Jurkat, Clone E6-1 (cell line): ENCODE results near the gene TMSB4X.
"Not testable (repeated sequence)": the region's sequence is repeated elsewhere in the genome, so short reads cannot be mapped to it uniquely, and the experiment has no call there.

ENCODE experiments used
- DNase-seq: peaks from one replicate; pipeline ENCODE4 v3.0.0-alpha.2; 2011; ENCODE audit warnings: low read depth, low spot score
- H3K4me3 ChIP-seq: 2 replicates; pipeline ENCODE4 v1.5.1; 2011; ENCODE audit warnings: mild to moderate bottlenecking, low read length, control low read depth, moderate library complexity

Gene TMSB4X

GRCh38 chrX:12953420-12953819, 21.5 kb upstream of the TMSB4X start:
- DNase-seq, result no peak
- no peak overlapping the region for H3K4me3 ChIP-seq

- DNase-seq, result no peak
- no peak overlapping the region for H3K4me3 ChIP-seq
These were observed 20.5 kb upstream of the TMSB4X start for GRCh38 chrX:12954376-12954775.

- no peak for DNase-seq
- H3K4me3 ChIP-seq, result no peak overlapping the region
These were observed 19.9 kb upstream of the TMSB4X start for GRCh38 chrX:12954981-12955380.

- DNase-seq, result peak; percentile 84
- H3K4me3 ChIP-seq, result peak overlapping the region; percentile 40
These were observed 18.8 kb upstream of the TMSB4X start for GRCh38 chrX:12955882-12956703.

- DNase-seq, result peak; percentile 93
- peak overlapping the region; percentile 40 for H3K4me3 ChIP-seq
These were observed 18.0 kb upstream of the TMSB4X start for GRCh38 chrX:12956704-12957534.

GRCh38 chrX:12958059-12958458, 16.9 kb upstream of the TMSB4X start:
- no peak overlapping the region for H3K4me3 ChIP-seq
- no peak for DNase-seq

- no peak overlapping the region for H3K4me3 ChIP-seq
These were observed 16.4 kb upstream of the TMSB4X start for GRCh38 chrX:12958461-12958860.

GRCh38 chrX:12961196-12961718, 13.7 kb upstream of the TMSB4X start:
- no peak for DNase-seq
- H3K4me3 ChIP-seq, result no peak overlapping the region

More at GRCh38 chrX:12958461-12958860, 16.4 kb upstream of the TMSB4X start:
- no peak for DNase-seq

GRCh38 chrX:12962041-12962504, 12.8 kb upstream of the TMSB4X start:
- no peak for DNase-seq

GRCh38 chrX:12963210-12963850, 11.6 kb upstream of the TMSB4X start:
- not testable (repeated sequence) for DNase-seq

More at GRCh38 chrX:12962041-12962504, 12.8 kb upstream of the TMSB4X start:
- no peak overlapping the region for H3K4me3 ChIP-seq

GRCh38 chrX:12965131-12965940, 9.6 kb upstream of the TMSB4X start:
- H3K4me3 ChIP-seq, result no peak overlapping the region
- no peak for DNase-seq

More at GRCh38 chrX:12963210-12963850, 11.6 kb upstream of the TMSB4X start:
- not testable (repeated sequence) for H3K4me3 ChIP-seq

GRCh38 chrX:12966151-12966550, 8.8 kb upstream of the TMSB4X start:
- DNase-seq, result no peak

GRCh38 chrX:12967711-12968465, 7.0 kb upstream of the TMSB4X start:
- DNase-seq, result no peak
- H3K4me3 ChIP-seq, result no peak overlapping the region

More at GRCh38 chrX:12966151-12966550, 8.8 kb upstream of the TMSB4X start:
- no peak overlapping the region for H3K4me3 ChIP-seq

- peak overlapping the region; percentile 46 for H3K4me3 ChIP-seq
These were observed 4.2 kb upstream of the TMSB4X start for GRCh38 chrX:12970691-12971202.

GRCh38 chrX:12971282-12972003, 3.5 kb upstream of the TMSB4X start:
- H3K4me3 ChIP-seq, result peak overlapping the region; percentile 46
- DNase-seq, result no peak

More at GRCh38 chrX:12970691-12971202, 4.2 kb upstream of the TMSB4X start:
- DNase-seq, result no peak

GRCh38 chrX:12972243-12972642, 2.7 kb upstream of the TMSB4X start:
- DNase-seq, result no peak
- peak overlapping the region; percentile 46 for H3K4me3 ChIP-seq
